Lung (tissue), 12 donors: Measurements from ENCODE around the gene MAN2B2. TPM values are rescaled to one million over a fixed set of nuclear protein-coding genes. Genes with fewer than 3 reads are reported as not detected.

Source experiments
- ATAC-seq: fragments of 200-7000 bp; cut with Tn5 transposase; one replicate; pipeline ENCODE4 v1.9.1; 2020; ENCODE audit warnings: moderate number of reproducible peaks; ENCODE audit not compliant: insufficient read depth, low FRiP score
- DNase-seq, 3 donors: peaks; one replicate each; pipeline ENCODE4 v3.0.0-alpha.2; 2013 to 2017
- H3K27ac ChIP-seq, 2 donors: one replicate each; pipeline ENCODE4 v1.5.1; 2013; ENCODE audit warnings: mild to moderate bottlenecking in 2 of 2, moderate library complexity in 2 of 2, control low read depth in 1 of 2, inconsistent platforms in 1 of 2, low read depth in 1 of 2, low read length in 1 of 2
- H3K27me3 ChIP-seq, 3 donors: one replicate each; pipeline ENCODE4 v1.5.1; 2013; ENCODE audit warnings: low read length in 2 of 3; ENCODE audit not compliant: control insufficient read depth in 3 of 3, insufficient read depth in 3 of 3
- H3K36me3 ChIP-seq, 4 donors: one replicate each; pipeline ENCODE4 v1.5.1; 2013; ENCODE audit warnings: low read length in 4 of 4, mild to moderate bottlenecking in 1 of 4, moderate library complexity in 1 of 4; ENCODE audit not compliant: control insufficient read depth in 4 of 4, insufficient read depth in 4 of 4
- H3K4me1 ChIP-seq, 5 donors: one replicate each; pipeline ENCODE4 v1.5.1; 2013; ENCODE audit warnings: low read length in 5 of 5, mild to moderate bottlenecking in 2 of 5, moderate library complexity in 1 of 5; ENCODE audit not compliant: control insufficient read depth in 5 of 5, insufficient read depth in 5 of 5
- H3K4me3 ChIP-seq: one replicate; pipeline ENCODE4 v1.5.1; 2013; ENCODE audit warnings: mild to moderate bottlenecking, control low read depth, moderate library complexity
- H3K9ac ChIP-seq, 2 donors: one replicate each; pipeline ENCODE4 v1.5.1; 2013; ENCODE audit warnings: low read length in 2 of 2, control low read depth in 1 of 2; ENCODE audit not compliant: insufficient read depth in 1 of 2
- H3K9me3 ChIP-seq, 4 donors: one replicate each; pipeline ENCODE4 v1.5.1; 2013; ENCODE audit warnings: low read length in 3 of 4, mild to moderate bottlenecking in 1 of 4, moderate library complexity in 1 of 4; ENCODE audit not compliant: control insufficient read depth in 4 of 4, insufficient read depth in 3 of 4
- WGBS, 2 donors: extraction: QIAGEN DNeasy Blood & Tissue Kit; methylation state at CpG; one replicate each; pipeline ENCODE4 v1.1.7; 2013; 5-methylcytosine and 5-hydroxymethylcytosine counted together
- polyA plus RNA-seq, 2 donors: library from polyadenylated mRNA; stranded (reverse); fragments of 200-250 nt; gene quantifications; one replicate each; pipeline ENCODE4 v1.2.1, GENCODE V29; 2013
- total RNA-seq, 2 donors: library from RNA; depleted of rRNA in 1 of 2; stranded (reverse); fragments of >200 nt in 1 of 2; gene quantifications; one replicate each; pipeline ENCODE4 v1.2.1, GENCODE V29; 2014 to 2021
- TF ChIP-seq, protein P1 (sequence below): IDR thresholded peaks from 2 replicates; pipeline ENCODE4 v1.5.1; 2012; ENCODE audit warnings: mild to moderate bottlenecking; ENCODE audit errors: control extremely low read depth, extremely low read depth
- donor health status: control.
- donor health status: control.
- donor health status: Bipolar disorder and iron deficiency.
- donor health status: healthy.
- donor health status: DM: yes; HTN: yes; CAD: no.

Gene MAN2B2
- total and polyA plus RNA-seq, 4 donors, result 6.5 to 36.1 (median 16.5) TPM

DNA sequence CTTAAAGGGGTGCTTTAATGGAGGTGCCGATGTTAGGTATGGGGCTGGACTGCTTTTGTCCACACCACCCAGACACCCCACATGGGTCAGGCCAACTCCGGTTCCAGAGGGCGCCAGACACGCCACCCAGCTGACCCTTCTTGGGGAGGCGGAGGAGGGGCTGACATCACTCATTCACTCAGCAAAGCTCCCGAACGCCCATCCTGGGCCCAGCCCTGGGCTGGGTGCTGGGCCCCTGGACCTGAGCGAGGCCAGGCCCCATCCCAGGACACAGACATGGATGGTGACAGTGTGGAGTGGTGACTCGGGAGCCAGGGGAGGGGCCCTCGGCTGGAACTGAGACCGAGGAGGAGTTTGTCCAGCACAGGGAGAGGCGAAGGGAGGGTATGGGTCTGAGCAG lies 28.1 kb downstream of the MAN2B2 start:
- H3K4me3 ChIP-seq, result no peak overlapping the region
- peaks cover 4 to 60% (median 31%) of the 10 kb centered on the region in 4 donors for H3K36me3 ChIP-seq
- H3K27ac ChIP-seq, result no peak overlapping the region
- DNase-seq (no peak), ATAC-seq (no peak)
- no peaks in the 10 kb centered on the region for H3K4me1 ChIP-seq
- WGBS, 2 donors, result 92 to 96% methylated on average over 12 of the region's 12 CpGs
- H3K9me3 ChIP-seq, result peaks cover 0 to 16% (median 2%) of the 10 kb centered on the region in 4 donors
- no peak overlapping the region for H3K9ac ChIP-seq
- TF ChIP-seq, protein P1, sequence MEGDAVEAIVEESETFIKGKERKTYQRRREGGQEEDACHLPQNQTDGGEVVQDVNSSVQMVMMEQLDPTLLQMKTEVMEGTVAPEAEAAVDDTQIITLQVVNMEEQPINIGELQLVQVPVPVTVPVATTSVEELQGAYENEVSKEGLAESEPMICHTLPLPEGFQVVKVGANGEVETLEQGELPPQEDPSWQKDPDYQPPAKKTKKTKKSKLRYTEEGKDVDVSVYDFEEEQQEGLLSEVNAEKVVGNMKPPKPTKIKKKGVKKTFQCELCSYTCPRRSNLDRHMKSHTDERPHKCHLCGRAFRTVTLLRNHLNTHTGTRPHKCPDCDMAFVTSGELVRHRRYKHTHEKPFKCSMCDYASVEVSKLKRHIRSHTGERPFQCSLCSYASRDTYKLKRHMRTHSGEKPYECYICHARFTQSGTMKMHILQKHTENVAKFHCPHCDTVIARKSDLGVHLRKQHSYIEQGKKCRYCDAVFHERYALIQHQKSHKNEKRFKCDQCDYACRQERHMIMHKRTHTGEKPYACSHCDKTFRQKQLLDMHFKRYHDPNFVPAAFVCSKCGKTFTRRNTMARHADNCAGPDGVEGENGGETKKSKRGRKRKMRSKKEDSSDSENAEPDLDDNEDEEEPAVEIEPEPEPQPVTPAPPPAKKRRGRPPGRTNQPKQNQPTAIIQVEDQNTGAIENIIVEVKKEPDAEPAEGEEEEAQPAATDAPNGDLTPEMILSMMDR, result no peak
- H3K27me3 ChIP-seq, result no peaks in the 10 kb centered on the region

DNA sequence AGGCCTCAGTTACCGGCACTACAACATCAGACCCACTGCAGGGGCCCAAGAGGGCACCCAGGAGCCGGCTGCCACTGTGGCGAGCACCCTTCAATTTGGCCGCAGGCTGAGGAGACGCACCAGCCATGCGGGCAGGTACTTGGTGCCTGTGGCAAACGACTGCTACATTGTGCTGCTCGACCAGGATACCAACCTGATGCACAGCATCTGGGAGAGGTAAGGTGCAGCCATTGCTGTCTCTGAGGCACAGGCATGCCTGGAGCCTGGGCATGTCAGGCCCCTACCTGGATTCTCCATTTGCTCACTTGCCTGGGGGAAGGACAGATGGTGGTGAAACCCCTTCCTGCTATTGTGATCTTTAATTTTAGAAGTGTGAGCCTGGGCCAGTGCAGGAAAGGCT lies 30.1 kb downstream of the MAN2B2 start:
- peaks cover 0 to 16% (median 2%) of the 10 kb centered on the region in 4 donors for H3K9me3 ChIP-seq
- TF ChIP-seq, protein P1, result no peak
- DNase-seq (no peak), ATAC-seq (no peak)
- H3K36me3 ChIP-seq, result peaks cover 4 to 69% (median 29%) of the 10 kb centered on the region in 4 donors
- 97 to 98% methylated on average over 8 of the region's 8 CpGs for WGBS, 2 donors
- H3K27ac ChIP-seq, result no peak overlapping the region
- no peak overlapping the region for H3K9ac ChIP-seq
- no peaks in the 10 kb centered on the region for H3K4me1 ChIP-seq
- H3K27me3 ChIP-seq, result no peaks in the 10 kb centered on the region
- no peak overlapping the region for H3K4me3 ChIP-seq

DNA sequence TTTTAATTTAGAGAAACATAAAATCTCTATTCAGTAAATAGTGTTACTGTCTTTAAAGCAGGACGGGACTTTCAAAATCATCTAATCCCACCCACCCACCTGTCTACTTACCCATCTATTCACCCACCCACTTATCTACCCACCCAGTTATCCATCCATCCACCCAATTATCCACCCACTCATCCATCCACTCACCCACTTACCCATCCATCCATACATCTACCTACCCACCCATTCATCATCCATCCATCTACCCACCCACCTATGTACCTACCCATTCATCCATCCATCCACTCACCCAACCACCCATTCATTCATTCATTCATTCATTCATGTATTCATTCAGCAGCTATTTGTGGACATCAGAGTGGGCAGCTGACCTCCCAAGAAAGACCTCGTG lies 30.6 kb downstream of the MAN2B2 start:
- ATAC-seq, result no peak
- peaks cover 4 to 69% (median 31%) of the 10 kb centered on the region in 4 donors for H3K36me3 ChIP-seq
- 96 to 97% methylated on average over 2 of the region's 2 CpGs for WGBS, 2 donors

More for the DNA sequence above, 30.6 kb downstream of the MAN2B2 start:
- no peak overlapping the region for H3K9ac ChIP-seq
- H3K27ac ChIP-seq, result no peak overlapping the region
- H3K9me3 ChIP-seq, result peaks cover 0 to 16% (median 2%) of the 10 kb centered on the region in 4 donors
- H3K27me3 ChIP-seq, result no peaks in the 10 kb centered on the region
- no peaks in the 10 kb centered on the region for H3K4me1 ChIP-seq
- TF ChIP-seq, protein P1, result no peak
- no peak overlapping the region for H3K4me3 ChIP-seq
- DNase-seq, result no peak
